Stimulated activated CD4-positive, alpha-beta T cell treated with anti-CD3 and anti-CD28 coated beads, Interleukin-1b, Interleukin-23, amount 100 ng/mL, for 48 hours (primary cell): Measurements from ENCODE around the gene NDUFAF7.
"Not testable (repeated sequence)": the region's sequence is repeated elsewhere in the genome, so short reads cannot be mapped to it uniquely, and the experiment has no call there.

ENCODE experiments used
- DNase-seq: peaks from one replicate; pipeline ENCODE4 v3.0.0-alpha.2; 2020

The NDUFAF7 gene

GRCh38 chr2:37231241-37232130 is at the start of gene NDUFAF7, which contains the start of gene CEBPZ:
NDUFAF7 (plus strand) TSS chr2:37231658; CDS start chr2:37231706, 48 bp downstream.
CEBPZ (minus strand) TSS chr2:37231596; CDS start chr2:37231567, 29 bp downstream.
- DNase-seq, result peak; percentile 93

- DNase-seq, result no peak
Observed at GRCh38 chr2:37181726-37182684, 49.5 kb upstream of the NDUFAF7 start.

GRCh38 chr2:37188570-37188969 is 42.9 kb upstream of the NDUFAF7 start, which contains the start of gene SULT6B1:
SULT6B1 (minus strand) TSS chr2:37188670; CDS start chr2:37188640, 30 bp downstream.
- DNase-seq, result no peak

GRCh38 chr2:37189452-37190153 is 41.9 kb upstream of the NDUFAF7 start:
- no peak for DNase-seq

GRCh38 chr2:37190290-37190689 is 41.2 kb upstream of the NDUFAF7 start:
- DNase-seq, result no peak

GRCh38 chr2:37191253-37191652 is 40.2 kb upstream of the NDUFAF7 start:
- DNase-seq, result no peak

- DNase-seq, result no peak
Observed at GRCh38 chr2:37191747-37192146, 39.7 kb upstream of the NDUFAF7 start.

- no peak for DNase-seq
Observed at GRCh38 chr2:37192551-37192950, 38.9 kb upstream of the NDUFAF7 start.

GRCh38 chr2:37195862-37196319 is 35.6 kb upstream of the NDUFAF7 start:
- DNase-seq, result not testable (repeated sequence)

- peak; percentile 88 for DNase-seq
Observed at GRCh38 chr2:37196320-37197195, 34.9 kb upstream of the NDUFAF7 start, which contains the start of gene CEBPZOS. CEBPZOS (plus strand) TSS chr2:37196496; CDS start chr2:37199705, 3,209 bp downstream.

- DNase-seq, result no peak
Observed at GRCh38 chr2:37198681-37199065, 32.8 kb upstream of the NDUFAF7 start.

GRCh38 chr2:37201208-37201607 is 30.2 kb upstream of the NDUFAF7 start:
- no peak for DNase-seq

- DNase-seq, result peak; percentile 30
Observed at GRCh38 chr2:37201766-37202165, 29.7 kb upstream of the NDUFAF7 start.

- no peak for DNase-seq
Observed at GRCh38 chr2:37203708-37204107, 27.8 kb upstream of the NDUFAF7 start.

- not testable (repeated sequence) for DNase-seq
Observed at GRCh38 chr2:37205071-37205661, 26.3 kb upstream of the NDUFAF7 start.

- no peak for DNase-seq
Observed at GRCh38 chr2:37205689-37206341, 25.6 kb upstream of the NDUFAF7 start.

GRCh38 chr2:37206760-37207159 is 24.7 kb upstream of the NDUFAF7 start:
- not testable (repeated sequence) for DNase-seq

- no peak for DNase-seq
Observed at GRCh38 chr2:37211212-37211611, 20.2 kb upstream of the NDUFAF7 start.

- DNase-seq, result no peak
Observed at GRCh38 chr2:37211939-37212338, 19.5 kb upstream of the NDUFAF7 start.

GRCh38 chr2:37215250-37215649 is 16.2 kb upstream of the NDUFAF7 start:
- DNase-seq, result no peak
